ENCODE measurements around the gene TEN1. TPM values are rescaled to one million over a fixed set of nuclear protein-coding genes. Genes with fewer than 3 reads are reported as not detected.

Gene TEN1
- total and polyA plus RNA-seq, 2 of the 13 experiments (the other 11 are each of a cell fraction or from before 2014, with no cell fraction given) = 18.0 to 21.3 TPM

GRCh38 chr17:75981019-75981615 is 2.1 kb downstream of the TEN1 start:
- CTCF ChIA-PET (ENCODE audit: low intra/inter-chr PET ratio, low total read pairs) = no interaction called here
- H3K36me3 ChIP-seq (replicated peaks in 1 of 2; ENCODE audit: control insufficient read depth in 1 of 2, insufficient read depth in 2 of 2, low read length in 2 of 2) = peaks cover 1 to 3% of the 10 kb centered on the region in 2 experiments; a peak in 3 of 5 replicates

More at GRCh38 chr17:75981019-75981615, 2.1 kb downstream of the TEN1 start:
- TF ChIP-seq ZBTB38 (CRISPR knock-in tag; IDR thresholded peaks at IDR 0.05) (peak; percentile 14; the same call in 1 of the 2 replicates), ARNT (IDR thresholded peaks at IDR 0.05) (no peak), TEAD2 (CRISPR knock-in tag; IDR thresholded peaks at IDR 0.05) (0 out of 2 replicates have a peak, but pooled peaks have one; percentile 15), NR1H2 (CRISPR knock-in tag; IDR thresholded peaks at IDR 0.05; ENCODE audit: borderline replicate concordance, low read depth) (no peak), ZNF563 (CRISPR knock-in tag; IDR thresholded peaks at IDR 0.05) (0 out of 2 replicates have a peak, but pooled peaks have one; percentile 10), REPIN1 (CRISPR knock-in tag; IDR thresholded peaks at IDR 0.05; ENCODE audit: borderline replicate concordance, low read depth) (no peak), SALL2 (CRISPR knock-in tag; IDR thresholded peaks at IDR 0.05) (peak; percentile 7; the same call in 1 of the 2 replicates), HNF1B (CRISPR knock-in tag; IDR thresholded peaks at IDR 0.05) (0 out of 2 replicates have a peak, but pooled peaks have one; percentile 2), ZFY (CRISPR knock-in tag; IDR thresholded peaks at IDR 0.05) (0 out of 2 replicates have a peak, but pooled peaks have one; percentile 2)
- TF ChIP-seq, protein P1, sequence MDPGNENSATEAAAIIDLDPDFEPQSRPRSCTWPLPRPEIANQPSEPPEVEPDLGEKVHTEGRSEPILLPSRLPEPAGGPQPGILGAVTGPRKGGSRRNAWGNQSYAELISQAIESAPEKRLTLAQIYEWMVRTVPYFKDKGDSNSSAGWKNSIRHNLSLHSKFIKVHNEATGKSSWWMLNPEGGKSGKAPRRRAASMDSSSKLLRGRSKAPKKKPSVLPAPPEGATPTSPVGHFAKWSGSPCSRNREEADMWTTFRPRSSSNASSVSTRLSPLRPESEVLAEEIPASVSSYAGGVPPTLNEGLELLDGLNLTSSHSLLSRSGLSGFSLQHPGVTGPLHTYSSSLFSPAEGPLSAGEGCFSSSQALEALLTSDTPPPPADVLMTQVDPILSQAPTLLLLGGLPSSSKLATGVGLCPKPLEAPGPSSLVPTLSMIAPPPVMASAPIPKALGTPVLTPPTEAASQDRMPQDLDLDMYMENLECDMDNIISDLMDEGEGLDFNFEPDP (CRISPR knock-in tag; conservative IDR thresholded peaks at IDR 0.05) = 0 out of 2 replicates have a peak, but pooled peaks have one; percentile 20
- H4K20me1 ChIP-seq (ENCODE audit: insufficient read depth, low read length) = no peaks in the 10 kb centered on the region
- peaks cover 71% of the 10 kb centered on the region for H3K4me1 ChIP-seq (ENCODE audit: insufficient read depth, low read length)
- H3K9ac ChIP-seq (ENCODE audit: insufficient read depth, low read depth, low read length) = peak overlapping the region; percentile 91; the same call in 1 of the 2 replicates
- 88% methylated on average over 7 of the region's 7 CpGs for WGBS (ENCODE audit: low lambda C conversion rate)
- H3K27ac ChIP-seq (ENCODE audit: extremely low read length, insufficient read depth, low read length) = peak overlapping the region; percentile 99
- POLR2A ChIA-PET = interaction anchor here (0.9 to 11.5 kb wide), 4 partner anchors 18 to 126 kb away, joined by 3 to 481 read pairs (median 4); partner anchors contain the start of genes CDK3 and WBP2
- no peak for DNase-seq (ENCODE audit: low spot score)
- H3K27me3 ChIP-seq (ENCODE audit: control insufficient read depth in 1 of 2, insufficient read depth in 2 of 2, low read length in 2 of 2) = no peaks in the 10 kb centered on the region; a peak in 1 of 5 replicates
- in situ Hi-C loops (cut with HindIII; ENCODE audit: extremely low pct_ligation_motif_present, low pct_unique_long_range_greater_than_20kb) = no loop called here
- H3K4me3 ChIP-seq (replicated peaks in 1 of 3; ENCODE audit: insufficient read depth in 1 of 3, low read depth in 2 of 3, low read length in 3 of 3) = no peak overlapping the region; a peak in 2 of 6 replicates
- peaks cover 25% of the 10 kb centered on the region for H3K79me2 ChIP-seq (ENCODE audit: insufficient read depth, low read length)
- no peak for FAIRE-seq
- H3K4me2 ChIP-seq (ENCODE audit: low read depth, low read length) = peak overlapping the region; percentile 87
- no peak for ATAC-seq
- no peaks in the 10 kb centered on the region for H3K9me3 ChIP-seq (ENCODE audit: low read length)
- intact Hi-C loops (cut with micrococcal nuclease; ENCODE audit: unreplicated experiment) = no loop called here
- no peak overlapping the region for H2AFZ ChIP-seq (ENCODE audit: low read length)
- no TSS peak for BruUV-seq (replicated peaks)

Data from HepG2 (cell line).